ENCODE results near the gene NFYA.
"Not testable (repeated sequence)": the region's sequence is repeated elsewhere in the genome, so short reads cannot be mapped to it uniquely, and the experiment has no call there.

Gene NFYA

GRCh38 chr6:41073968-41074691 lies 1.4 kb downstream of the NFYA start:
- no peak for DNase-seq

GRCh38 chr6:41074692-41075436 lies 2.1 kb downstream of the NFYA start:
- DNase-seq: no peak

GRCh38 chr6:41075651-41076626 lies 3.2 kb downstream of the NFYA start:
- no peak for DNase-seq

GRCh38 chr6:41077536-41077935 lies 4.8 kb downstream of the NFYA start:
- DNase-seq: no peak

GRCh38 chr6:41078101-41078500 lies 5.3 kb downstream of the NFYA start:
- DNase-seq: no peak

- DNase-seq: no peak
Observed at GRCh38 chr6:41079080-41079479, 6.3 kb downstream of the NFYA start.

- no peak for DNase-seq
Observed at GRCh38 chr6:41080621-41081020, 7.8 kb downstream of the NFYA start.

GRCh38 chr6:41083072-41083471 lies 10.3 kb downstream of the NFYA start:
- no peak for DNase-seq

- no peak for DNase-seq
Observed at GRCh38 chr6:41085182-41085581, 12.4 kb downstream of the NFYA start.

- no peak for DNase-seq
Observed at GRCh38 chr6:41088451-41088850, 15.7 kb downstream of the NFYA start.

- DNase-seq: no peak
Observed at GRCh38 chr6:41090841-41091761, 18.3 kb downstream of the NFYA start.

GRCh38 chr6:41092421-41093140 lies 19.8 kb downstream of the NFYA start:
- DNase-seq: no peak

- DNase-seq: no peak
Observed at GRCh38 chr6:41093729-41094128, 21.0 kb downstream of the NFYA start.

GRCh38 chr6:41097467-41098090 lies 24.8 kb downstream of the NFYA start:
- no peak for DNase-seq

- no peak for DNase-seq
Observed at GRCh38 chr6:41098366-41098765, 25.6 kb downstream of the NFYA start.

- DNase-seq: no peak
Observed at GRCh38 chr6:41100871-41101287, 28.1 kb downstream of the NFYA start.

GRCh38 chr6:41103847-41104246 lies 31.1 kb downstream of the NFYA start:
- DNase-seq: no peak

- no peak for DNase-seq
Observed at GRCh38 chr6:41111017-41111416, 38.2 kb downstream of the NFYA start.

GRCh38 chr6:41115027-41115426 lies 42.3 kb downstream of the NFYA start:
- DNase-seq: not testable (repeated sequence)

GRCh38 chr6:41119508-41119907 lies 46.7 kb downstream of the NFYA start:
- DNase-seq: no peak

- DNase-seq: no peak
Observed at GRCh38 chr6:41120058-41120457, 47.3 kb downstream of the NFYA start.
